AG10803 (cell line): Measurements from ENCODE around the gene NCK2.
A peak's percentile ranks its signal among the peaks of the same experiment; 100 is the strongest.

Experiments used
- DNase-seq: peaks from one replicate; pipeline ENCODE4 v3.0.0; 2010; ENCODE audit warnings: low read depth
- H3K4me3 ChIP-seq: 2 replicates; pipeline ENCODE4 v1.5.1; 2011; ENCODE audit warnings: mild to moderate bottlenecking, low read length, control low read depth
- TF ChIP-seq, protein P1 (sequence below): conservative IDR thresholded peaks from 2 replicates; pipeline ENCODE4 v1.5.1; 2011; ENCODE audit warnings: mild to moderate bottlenecking, low read length, control low read depth, inconsistent platforms

NCK2 gene

DNA sequence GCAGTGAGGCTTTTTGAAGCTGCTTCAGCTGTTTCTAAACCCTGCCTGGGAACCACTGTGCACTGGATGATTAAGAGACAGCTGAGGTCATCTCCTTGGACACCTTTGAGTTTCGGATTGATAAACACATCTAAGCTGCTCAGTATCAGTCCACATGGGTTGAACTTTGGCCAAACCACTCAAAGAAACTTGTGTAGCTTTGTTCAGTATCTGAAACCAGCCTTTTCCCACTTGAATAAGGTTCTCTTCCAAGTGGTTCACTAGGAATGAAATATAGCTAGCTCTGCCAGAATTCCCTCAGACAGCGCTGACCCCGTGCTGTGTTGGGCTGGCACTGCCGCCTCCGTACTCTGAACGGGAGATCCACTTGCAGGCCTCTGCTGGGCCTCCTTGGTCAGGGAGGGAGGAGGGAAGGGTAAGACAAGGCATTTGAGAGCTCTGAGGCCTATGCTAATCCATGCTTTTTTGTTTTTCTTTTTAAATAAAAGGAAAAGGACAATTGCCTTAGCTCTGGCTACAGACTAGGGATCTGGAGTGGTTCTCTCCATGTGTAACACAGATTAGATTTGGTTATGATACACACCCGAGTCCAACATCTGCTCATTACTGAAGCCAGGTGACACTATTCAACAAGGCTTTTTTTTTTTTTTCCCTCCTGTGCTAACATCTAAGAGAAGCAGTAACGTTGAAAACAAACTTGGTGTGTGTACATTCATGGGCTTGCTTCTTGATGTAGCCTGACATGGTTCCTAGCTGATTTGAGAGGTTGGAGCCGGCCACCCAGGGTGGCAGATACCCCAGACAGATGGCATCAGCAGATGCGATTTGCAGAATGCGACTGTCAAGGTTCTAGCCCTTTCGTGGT is 67.7 kb downstream of the NCK2 start:
- DNase-seq, result peak; percentile 58
- no peak overlapping the region for H3K4me3 ChIP-seq
- TF ChIP-seq, protein P1, sequence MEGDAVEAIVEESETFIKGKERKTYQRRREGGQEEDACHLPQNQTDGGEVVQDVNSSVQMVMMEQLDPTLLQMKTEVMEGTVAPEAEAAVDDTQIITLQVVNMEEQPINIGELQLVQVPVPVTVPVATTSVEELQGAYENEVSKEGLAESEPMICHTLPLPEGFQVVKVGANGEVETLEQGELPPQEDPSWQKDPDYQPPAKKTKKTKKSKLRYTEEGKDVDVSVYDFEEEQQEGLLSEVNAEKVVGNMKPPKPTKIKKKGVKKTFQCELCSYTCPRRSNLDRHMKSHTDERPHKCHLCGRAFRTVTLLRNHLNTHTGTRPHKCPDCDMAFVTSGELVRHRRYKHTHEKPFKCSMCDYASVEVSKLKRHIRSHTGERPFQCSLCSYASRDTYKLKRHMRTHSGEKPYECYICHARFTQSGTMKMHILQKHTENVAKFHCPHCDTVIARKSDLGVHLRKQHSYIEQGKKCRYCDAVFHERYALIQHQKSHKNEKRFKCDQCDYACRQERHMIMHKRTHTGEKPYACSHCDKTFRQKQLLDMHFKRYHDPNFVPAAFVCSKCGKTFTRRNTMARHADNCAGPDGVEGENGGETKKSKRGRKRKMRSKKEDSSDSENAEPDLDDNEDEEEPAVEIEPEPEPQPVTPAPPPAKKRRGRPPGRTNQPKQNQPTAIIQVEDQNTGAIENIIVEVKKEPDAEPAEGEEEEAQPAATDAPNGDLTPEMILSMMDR, result no peak

DNA sequence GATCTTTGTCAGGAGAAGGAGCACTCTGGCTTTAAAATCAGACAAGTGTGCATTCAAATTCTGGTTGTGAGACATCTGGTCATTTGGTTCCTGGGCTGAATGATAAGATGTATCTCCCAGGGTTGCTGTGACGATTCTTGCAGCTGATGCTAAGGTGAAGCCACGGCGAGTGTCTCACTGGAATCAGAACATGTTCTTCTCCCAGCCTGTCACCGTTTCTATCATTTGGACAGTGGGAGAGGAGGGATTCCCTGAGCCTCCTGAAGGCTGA is 68.3 kb downstream of the NCK2 start:
- TF ChIP-seq, protein P1, result no peak
- H3K4me3 ChIP-seq, result no peak overlapping the region
- DNase-seq, result no peak

DNA sequence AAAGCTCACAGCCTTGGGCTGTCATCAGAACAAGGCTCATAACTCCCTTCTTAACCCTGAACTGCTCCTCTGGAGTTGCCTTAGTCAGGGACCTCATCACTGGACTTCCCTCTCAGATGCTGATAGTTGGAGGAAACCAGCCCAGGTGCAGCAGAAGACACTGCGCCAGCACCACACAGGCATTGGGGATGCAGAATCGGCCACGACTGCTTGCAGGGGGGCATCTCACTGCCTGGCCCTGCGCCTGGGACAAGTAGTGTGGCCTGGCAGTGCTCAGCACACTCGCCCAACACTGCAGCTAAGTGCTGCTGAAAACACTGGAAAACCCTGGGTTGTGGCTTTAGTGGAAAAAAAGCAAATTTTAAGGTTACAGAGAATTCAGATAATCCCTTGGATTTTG is 68.7 kb downstream of the NCK2 start:
- no peak overlapping the region for H3K4me3 ChIP-seq
- DNase-seq, result no peak
- TF ChIP-seq, protein P1, result no peak

DNA sequence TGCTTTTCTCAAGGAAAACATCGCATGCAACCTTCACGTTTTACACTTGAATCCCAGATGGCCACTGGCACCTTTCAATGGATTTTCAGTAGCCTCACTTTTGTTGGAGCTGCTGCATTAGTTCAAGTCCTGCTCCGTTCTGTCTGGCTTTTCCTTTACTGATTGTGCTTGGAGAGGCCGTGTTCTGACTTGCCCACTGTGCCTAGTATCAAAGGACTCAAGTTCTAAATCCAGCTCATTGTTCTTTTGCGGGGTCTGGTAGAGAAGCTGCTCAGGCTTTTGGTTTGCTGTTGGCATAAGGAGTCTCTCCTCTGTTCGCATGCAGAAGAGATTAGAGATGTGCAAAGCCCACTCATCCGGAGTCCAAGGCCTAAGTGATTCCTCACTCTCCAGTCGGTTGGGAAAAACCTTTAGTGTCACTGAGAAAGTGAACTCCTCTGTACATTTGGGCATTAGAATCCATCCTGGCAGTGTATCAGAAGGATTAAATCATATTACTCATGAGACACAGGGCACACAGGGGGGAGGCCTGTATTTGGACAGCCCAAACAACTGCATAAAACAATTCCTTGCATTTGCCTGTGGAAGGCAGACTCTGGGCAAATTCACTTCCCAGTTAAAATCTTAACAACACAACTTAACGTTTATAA is 69.7 kb downstream of the NCK2 start:
- H3K4me3 ChIP-seq, result no peak overlapping the region
- DNase-seq, result peak; percentile 60
- TF ChIP-seq, protein P1, result no peak

DNA sequence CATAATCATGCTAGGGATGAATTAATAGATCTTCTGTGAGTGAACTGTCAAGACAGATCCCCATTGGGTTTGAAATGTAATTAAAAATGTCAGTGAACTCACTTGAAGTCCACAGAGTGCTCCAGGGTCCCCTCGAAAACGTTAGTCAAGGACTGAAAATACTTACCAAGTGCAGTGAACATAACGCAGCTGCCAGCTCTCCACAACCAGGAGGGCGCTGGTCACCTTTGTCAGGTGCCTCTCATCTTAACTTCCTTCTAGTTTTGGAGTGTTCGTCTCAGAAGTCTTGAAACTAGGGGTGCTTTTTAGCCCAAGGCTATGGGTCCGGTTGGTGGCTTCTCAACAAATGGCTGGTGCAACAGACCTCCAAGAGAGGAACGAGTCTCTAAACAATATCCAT is 70.7 kb downstream of the NCK2 start:
- H3K4me3 ChIP-seq, result no peak overlapping the region
- TF ChIP-seq, protein P1, result no peak
- no peak for DNase-seq

DNA sequence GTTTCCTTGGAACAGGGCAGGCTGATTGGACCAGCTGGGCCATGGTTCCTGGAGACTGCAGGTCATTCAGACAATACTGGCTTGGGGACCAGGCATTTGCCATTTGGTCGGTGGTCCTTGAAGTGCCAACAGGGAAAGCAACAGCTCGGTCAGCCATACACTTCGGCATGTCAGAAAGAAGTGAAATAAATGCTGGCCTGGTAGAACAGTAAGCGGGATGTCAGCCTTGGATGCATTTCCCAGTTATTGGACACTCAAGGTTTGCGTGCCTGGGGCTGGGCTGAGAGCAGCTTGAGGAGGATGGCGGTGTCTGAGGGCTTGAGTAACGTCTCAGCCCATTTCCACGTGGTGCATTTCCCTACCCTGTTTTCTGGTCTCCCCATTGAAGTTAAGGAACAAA is 75.4 kb downstream of the NCK2 start:
- TF ChIP-seq, protein P1, result no peak
- DNase-seq, result no peak
- H3K4me3 ChIP-seq, result no peak overlapping the region

DNA sequence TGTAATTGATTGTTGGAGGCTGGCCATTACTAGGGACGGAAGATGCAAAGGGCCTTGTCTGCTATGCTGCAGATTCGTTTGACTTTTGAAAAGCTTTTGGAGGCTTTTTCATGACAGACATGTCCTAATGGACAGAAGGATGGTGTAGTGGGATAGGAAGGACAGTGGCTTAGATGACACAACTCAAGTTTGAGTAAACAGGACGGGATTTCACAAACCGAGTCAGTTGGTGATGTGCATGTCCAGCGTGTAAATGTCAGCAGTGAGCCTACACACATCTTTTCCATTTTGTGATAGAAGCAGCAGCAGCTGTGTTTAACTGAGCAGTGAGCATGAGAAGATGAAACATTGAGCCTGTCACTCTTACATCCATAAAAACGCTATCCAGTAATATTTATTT is 76.0 kb downstream of the NCK2 start:
- no peak for DNase-seq
- TF ChIP-seq, protein P1, result no peak

More for the DNA sequence above, 76.0 kb downstream of the NCK2 start:
- no peak overlapping the region for H3K4me3 ChIP-seq
